SK-N-SH (cell line): ENCODE measurements around the gene REEP1. TPM values are rescaled to one million over a fixed set of nuclear protein-coding genes. Genes with fewer than 3 reads are reported as not detected.

Experiments
- CTCF ChIA-PET: fragments of 300-600, 350-600 bp; formaldehyde crosslinking; extraction: SDS; loops from one replicate; lab custom pipeline; 2021; lab: Yijun Ruan, JAX
- POLR2A ChIA-PET: fragments of 350-600 bp; sonication (Branson Sonifier 250); formaldehyde crosslinking; extraction: SDS; loops from one replicate; lab custom pipeline; 2020; ENCODE audit warnings: antibody characterized with exemption, inconsistent platforms; lab: Yijun Ruan, JAX
- DNase-seq: peaks from one replicate; pipeline ENCODE4 v3.0.0; 2012
- H2AFZ ChIP-seq: fragments of 200-600 bp; sonication (generic); 2 replicates; pipeline ENCODE4 v1.8.1; 2016; ENCODE audit warnings: antibody characterized with exemption, mild to moderate bottlenecking, low read depth
- H3F3A ChIP-seq: fragments of 200-600 bp; sonication (generic); replicated peaks from 2 replicates; pipeline ENCODE3; 2016; ENCODE audit warnings: antibody characterized with exemption, mild to moderate bottlenecking; ENCODE audit not compliant: insufficient read depth
- H3K27ac ChIP-seq, 2 experiments: fragments of 200-500 bp in 1 of 2; fragments of 200-600 bp in 1 of 2; sonication (Bioruptor generic) in 1 of 2; sonication (generic), shearing (Covaris generic) in 1 of 2; 2 replicates each; pipeline versions ENCODE4 v1.5.1 to v1.6.1; 2014 to 2016; ENCODE audit warnings: low read depth in 2 of 2, inconsistent platforms in 1 of 2, low read length in 1 of 2, mild to moderate bottlenecking in 1 of 2, mixed read lengths in 1 of 2
- H3K27me3 ChIP-seq: fragments of 200-600 bp; sonication (generic), shearing (Covaris generic); 2 replicates; pipeline ENCODE4 v1.6.1; 2016; ENCODE audit warnings: mixed run types; ENCODE audit not compliant: insufficient read depth
- H3K36me3 ChIP-seq, 2 experiments: fragments of 200-500 bp in 1 of 2; fragments of 200-600 bp in 1 of 2; sonication (Bioruptor generic) in 1 of 2; sonication (generic) in 1 of 2; replicated peaks in 1 of 2; 2 replicates each; pipeline versions ENCODE3 to v1.5.1; 2014 to 2016; ENCODE audit warnings: low read length in 1 of 2, mild to moderate bottlenecking in 1 of 2; ENCODE audit not compliant: insufficient read depth in 2 of 2, control insufficient read depth in 1 of 2
- H3K4me1 ChIP-seq, 2 experiments: fragments of 200-500 bp in 1 of 2; fragments of 200-600 bp in 1 of 2; sonication (Bioruptor generic) in 1 of 2; sonication (generic), shearing (Covaris generic) in 1 of 2; 2 replicates each; pipeline versions ENCODE4 v1.5.1 to v1.6.1; 2014 to 2016; ENCODE audit warnings: low read depth in 1 of 2, low read length in 1 of 2, mixed run types in 1 of 2; ENCODE audit not compliant: insufficient read depth in 2 of 2, control insufficient read depth in 1 of 2
- H3K4me2 ChIP-seq: fragments of 200-600 bp; sonication (generic), shearing (Covaris generic); 2 replicates; pipeline ENCODE4 v1.6.1; 2017; ENCODE audit warnings: mixed run types
- H3K4me3 ChIP-seq, 2 experiments: fragments of 200-500 bp in 1 of 2; fragments of 200-600 bp in 1 of 2; sonication (Bioruptor generic) in 1 of 2; sonication (generic), shearing (Covaris generic) in 1 of 2; 2 replicates each; pipeline versions ENCODE4 v1.5.1 to v1.8.1; 2014 to 2016; ENCODE audit warnings: low read depth in 2 of 2, inconsistent platforms in 1 of 2, low read length in 1 of 2, mild to moderate bottlenecking in 1 of 2, mixed read lengths in 1 of 2, moderate library complexity in 1 of 2
- H3K79me2 ChIP-seq: fragments of 200-600 bp; sonication (generic); 2 replicates; pipeline ENCODE4 v1.8.1; 2017; ENCODE audit warnings: mild to moderate bottlenecking; ENCODE audit not compliant: insufficient read depth
- H3K9ac ChIP-seq: fragments of 200-600 bp; sonication (generic); 2 replicates; pipeline ENCODE4 v1.6.1; 2017; ENCODE audit warnings: mixed run types
- H3K9me2 ChIP-seq: fragments of 200-600 bp; sonication (generic); 2 replicates; pipeline ENCODE4 v1.6.1; 2017; ENCODE audit warnings: mixed run types
- H3K9me3 ChIP-seq: fragments of 200-600 bp; sonication (generic); 2 replicates; pipeline ENCODE4 v1.6.1; 2017; ENCODE audit warnings: mixed run types, mild to moderate bottlenecking, moderate library complexity
- H4K20me1 ChIP-seq: fragments of 200-600 bp; sonication (generic); 2 replicates; pipeline ENCODE4 v1.6.1; 2017; ENCODE audit warnings: mild to moderate bottlenecking, mixed run types; ENCODE audit not compliant: insufficient read depth
- ELF1 ChIP-seq: IDR thresholded peaks from 2 replicates; pipeline ENCODE4 v1.4.0; 2012
- FOSL2 ChIP-seq: IDR thresholded peaks from 2 replicates; pipeline ENCODE4 v1.4.0; 2012; ENCODE audit warnings: low read depth, mild to moderate bottlenecking, moderate library complexity, borderline replicate concordance
- SMC3 ChIP-seq: IDR thresholded peaks from 2 replicates; pipeline ENCODE4 v1.6.1; 2012; ENCODE audit warnings: low read depth, low read length, improper control_type of control experiment
- TAF1 ChIP-seq: IDR thresholded peaks from 2 replicates; pipeline ENCODE4 v1.6.1; 2012; ENCODE audit warnings: low read depth, mild to moderate bottlenecking, low read length, moderate library complexity, borderline replicate concordance
- WGBS: methylation state at CpG from one replicate; pipeline ENCODE4 v1.1.6; 2017; ENCODE audit warnings: low lambda C conversion rate; 5-methylcytosine and 5-hydroxymethylcytosine counted together
- polyA plus RNA-seq, 3 experiments: library from polyadenylated mRNA; depleted of rRNA; stranded (reverse); fragments of >200 nt; gene quantifications; 2 replicates each; pipeline ENCODE4 v1.2.3, GENCODE V29; 2012
- TF ChIP-seq, protein P1 (sequence below): IDR thresholded peaks from 2 replicates; pipeline ENCODE4 v1.4.0; 2012; ENCODE audit warnings: low read depth, borderline replicate concordance
- TF ChIP-seq, protein P2 (sequence below): IDR thresholded peaks from 2 replicates; pipeline ENCODE4; 2012

Gene REEP1
- polyA plus RNA-seq, 1 of the 3 experiments (the other 2 are of a cell fraction) = 0.13 TPM

DNA sequence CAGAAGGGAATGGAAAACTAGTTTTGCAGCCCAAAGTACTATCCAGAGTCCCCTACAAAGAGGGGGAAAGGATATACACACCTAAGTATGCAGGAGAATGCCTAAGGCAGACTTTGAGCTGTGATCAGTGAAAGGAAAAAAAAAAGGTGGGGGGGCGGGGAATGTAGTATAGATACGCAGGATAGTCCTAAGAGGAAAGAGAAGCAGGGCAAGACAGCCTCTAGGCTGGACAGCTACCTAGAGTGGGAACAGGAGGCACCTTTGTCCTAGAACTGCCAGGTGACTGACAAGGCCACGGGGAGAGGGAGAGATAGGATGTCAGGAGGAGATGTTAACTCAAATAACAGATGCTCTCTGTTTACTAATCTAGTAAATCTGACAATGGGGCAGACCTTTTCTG, 6.0 kb downstream of the REEP1 start:
- Histone ChIP-seq H3K4me1 (peaks cover 0 to 5% of the 10 kb centered on the region in 2 experiments; a peak in 1 of 4 replicates), H3K36me3 (no peaks in the 10 kb centered on the region), H3K27ac (no peak overlapping the region), H3K27me3 (peaks cover 7% of the 10 kb centered on the region), H3K9me2 (no peaks in the 10 kb centered on the region), H3K4me2 (no peak overlapping the region), H3K9me3 (no peaks in the 10 kb centered on the region), H3K79me2 (no peaks in the 10 kb centered on the region), H3K9ac (no peak overlapping the region), H3K4me3 (no peak overlapping the region), H4K20me1 (no peaks in the 10 kb centered on the region), H3F3A (no peaks in the 10 kb centered on the region), H2AFZ (no peak overlapping the region)
- WGBS = 47% methylated on average over 3 of the region's 3 CpGs
- DNase-seq = no peak
- ChIA-PET CTCF (interaction anchor here (1.5 kb wide), 1 partner anchor 8 kb away, joined by 4 read pairs; no protein-coding TSS in a partner anchor), POLR2A (no interaction called here)
- TF ChIP-seq ELF1 (no peak), SMC3 (no peak), TAF1 (no peak), FOSL2 (no peak)
- TF ChIP-seq, protein P1, sequence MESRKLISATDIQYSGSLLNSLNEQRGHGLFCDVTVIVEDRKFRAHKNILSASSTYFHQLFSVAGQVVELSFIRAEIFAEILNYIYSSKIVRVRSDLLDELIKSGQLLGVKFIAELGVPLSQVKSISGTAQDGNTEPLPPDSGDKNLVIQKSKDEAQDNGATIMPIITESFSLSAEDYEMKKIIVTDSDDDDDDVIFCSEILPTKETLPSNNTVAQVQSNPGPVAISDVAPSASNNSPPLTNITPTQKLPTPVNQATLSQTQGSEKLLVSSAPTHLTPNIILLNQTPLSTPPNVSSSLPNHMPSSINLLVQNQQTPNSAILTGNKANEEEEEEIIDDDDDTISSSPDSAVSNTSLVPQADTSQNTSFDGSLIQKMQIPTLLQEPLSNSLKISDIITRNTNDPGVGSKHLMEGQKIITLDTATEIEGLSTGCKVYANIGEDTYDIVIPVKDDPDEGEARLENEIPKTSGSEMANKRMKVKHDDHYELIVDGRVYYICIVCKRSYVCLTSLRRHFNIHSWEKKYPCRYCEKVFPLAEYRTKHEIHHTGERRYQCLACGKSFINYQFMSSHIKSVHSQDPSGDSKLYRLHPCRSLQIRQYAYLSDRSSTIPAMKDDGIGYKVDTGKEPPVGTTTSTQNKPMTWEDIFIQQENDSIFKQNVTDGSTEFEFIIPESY = no peak

DNA sequence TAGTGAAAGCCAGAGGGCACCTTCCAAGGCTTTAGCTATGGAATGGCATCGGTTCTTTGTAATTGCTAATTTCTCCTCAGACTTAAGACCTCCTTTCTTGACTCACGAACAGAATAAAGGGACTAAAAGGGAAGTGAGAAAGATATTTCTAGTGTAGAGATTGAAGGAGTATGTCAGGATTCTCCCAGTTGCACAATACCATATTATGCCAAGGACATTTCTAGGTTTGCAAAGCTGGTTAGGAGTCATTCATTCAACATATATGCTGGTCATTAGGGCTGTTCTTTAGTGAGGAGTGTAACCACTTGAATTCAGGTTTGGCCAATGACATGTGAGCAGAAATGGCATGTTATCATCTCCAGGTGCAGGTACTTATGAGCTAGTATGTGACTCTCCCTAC, 7.4 kb downstream of the REEP1 start:
- WGBS = 45% methylated on average over 2 of the region's 2 CpGs
- H3K4me3 ChIP-seq = no peak overlapping the region
- H3F3A ChIP-seq = no peaks in the 10 kb centered on the region
- no peak overlapping the region for H3K4me2 ChIP-seq
- no peaks in the 10 kb centered on the region for H3K4me1 ChIP-seq
- H2AFZ ChIP-seq = no peak overlapping the region
- no peak overlapping the region for H3K27ac ChIP-seq
- no peak for DNase-seq
- ChIA-PET CTCF (interaction anchor here (0.8 kb wide), 1 partner anchor 22 kb away, joined by 3 read pairs; no protein-coding TSS in a partner anchor), POLR2A (no interaction called here)
- H3K36me3 ChIP-seq = no peaks in the 10 kb centered on the region
- TF ChIP-seq FOSL2 = no peak
- TF ChIP-seq, protein P2, sequence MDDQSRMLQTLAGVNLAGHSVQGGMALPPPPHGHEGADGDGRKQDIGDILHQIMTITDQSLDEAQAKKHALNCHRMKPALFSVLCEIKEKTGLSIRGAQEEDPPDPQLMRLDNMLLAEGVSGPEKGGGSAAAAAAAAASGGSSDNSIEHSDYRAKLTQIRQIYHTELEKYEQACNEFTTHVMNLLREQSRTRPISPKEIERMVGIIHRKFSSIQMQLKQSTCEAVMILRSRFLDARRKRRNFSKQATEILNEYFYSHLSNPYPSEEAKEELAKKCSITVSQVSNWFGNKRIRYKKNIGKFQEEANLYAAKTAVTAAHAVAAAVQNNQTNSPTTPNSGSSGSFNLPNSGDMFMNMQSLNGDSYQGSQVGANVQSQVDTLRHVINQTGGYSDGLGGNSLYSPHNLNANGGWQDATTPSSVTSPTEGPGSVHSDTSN = no peak
- TF ChIP-seq, protein P1 = no peak
- TF ChIP-seq, all 33 proteins: peak for 0
- no peaks in the 10 kb centered on the region for H3K9me3 ChIP-seq
- no peaks in the 10 kb centered on the region for H3K79me2 ChIP-seq
- no peak overlapping the region for H3K9ac ChIP-seq
- no peaks in the 10 kb centered on the region; the same call in 1 of the 2 replicates for H3K27me3 ChIP-seq
- H3K9me2 ChIP-seq = no peaks in the 10 kb centered on the region
- no peaks in the 10 kb centered on the region for H4K20me1 ChIP-seq
